ENCODE results near the gene HTD2. TPM values are rescaled to one million over a fixed set of nuclear protein-coding genes. Genes with fewer than 3 reads are reported as not detected.

HTD2 gene
- total and polyA plus RNA-seq, 2 donors (not counting 3 experiments of a cell fraction or from before 2014, with no cell fraction given): 8.2 to 10.3 TPM

DNA sequence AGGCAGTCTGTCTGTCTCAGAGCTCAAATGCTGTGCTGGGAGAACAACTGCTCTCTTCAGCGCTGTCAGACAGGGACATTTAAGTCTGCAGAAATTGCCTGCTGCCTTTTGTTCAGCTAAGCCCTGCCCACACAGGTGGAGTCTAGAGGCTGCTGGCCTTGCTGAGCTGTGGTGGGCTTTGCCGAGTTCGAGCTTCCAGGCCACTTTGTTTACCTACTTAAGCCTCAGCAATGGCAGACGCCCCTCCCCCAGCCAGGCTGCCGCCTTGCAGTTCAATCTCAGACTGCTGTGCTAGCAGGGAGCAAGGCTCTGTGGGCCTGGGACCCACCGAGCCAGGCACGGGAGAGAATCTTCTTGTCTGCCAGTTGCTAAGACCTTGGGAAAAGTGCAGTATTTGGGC, 25.3 kb upstream of the HTD2 start:
- ChIA-PET POLR2A (no interaction called here), CTCF (interaction anchor here (0.6 to 1.2 kb wide), 3 partner anchors 10 to 93 kb away, joined by 3 read pairs; partner anchors contain the start of genes HTD2 and RPP14)
- Histone ChIP-seq H3K9me1 (replicated peaks; ENCODE audit: control insufficient read depth, extremely low read depth, insufficient read depth, low read length) (no peaks in the 10 kb centered on the region), H3K9ac (replicated peaks; ENCODE audit: extremely low read depth, insufficient read depth, low read length) (no peak overlapping the region), H3K79me2 (ENCODE audit: control insufficient read depth, insufficient read depth, low read length) (no peaks in the 10 kb centered on the region), H3K4me3 (replicated peaks in 1 of 3; ENCODE audit: insufficient read depth in 1 of 3, low read depth in 1 of 3, low read length in 3 of 3) (no peak overlapping the region), H3K36me3 (ENCODE audit: control insufficient read depth in 2 of 2, extremely low read depth in 1 of 2, insufficient read depth in 2 of 2, low read length in 2 of 2) (peaks cover 0 to 4% of the 10 kb centered on the region in 2 experiments), H2AFZ (ENCODE audit: low read depth, low read length) (no peak overlapping the region), H4K20me1 (replicated peaks; ENCODE audit: control insufficient read depth, extremely low read depth, insufficient read depth, low read length) (no peaks in the 10 kb centered on the region), H3K9me3 (replicated peaks; ENCODE audit: control insufficient read depth, insufficient read depth, low read length) (no peaks in the 10 kb centered on the region), H3K27ac (ENCODE audit: insufficient read depth, low read depth, low read length) (no peak overlapping the region), H3K27me3 (ENCODE audit: control insufficient read depth in 2 of 2, insufficient read depth in 2 of 2, low read length in 2 of 2) (no peaks in the 10 kb centered on the region), H3K4me2 (ENCODE audit: insufficient read depth, low read length) (no peak overlapping the region), H3K4me1 (ENCODE audit: control insufficient read depth, extremely low read depth, insufficient read depth, low read length) (no peaks in the 10 kb centered on the region)
- no peak for DNase-seq (ENCODE audit: low read depth, low spot score)
- BruUV-seq (replicated peaks): no TSS peak
- TF ChIP-seq POLR2AphosphoS5 (IDR thresholded peaks at IDR 0.05; ENCODE audit: insufficient read depth, low read depth, low read length): no peak
- no peak for TF ChIP-seq JUN (IDR thresholded peaks at IDR 0.05; ENCODE audit: borderline replicate concordance, insufficient read depth, insufficient read length, low read depth)
- no peak for TF ChIP-seq GATA2 (IDR thresholded peaks at IDR 0.05; ENCODE audit: insufficient read depth, insufficient read length, low read depth, low read length)
- TF ChIP-seq, protein P1, sequence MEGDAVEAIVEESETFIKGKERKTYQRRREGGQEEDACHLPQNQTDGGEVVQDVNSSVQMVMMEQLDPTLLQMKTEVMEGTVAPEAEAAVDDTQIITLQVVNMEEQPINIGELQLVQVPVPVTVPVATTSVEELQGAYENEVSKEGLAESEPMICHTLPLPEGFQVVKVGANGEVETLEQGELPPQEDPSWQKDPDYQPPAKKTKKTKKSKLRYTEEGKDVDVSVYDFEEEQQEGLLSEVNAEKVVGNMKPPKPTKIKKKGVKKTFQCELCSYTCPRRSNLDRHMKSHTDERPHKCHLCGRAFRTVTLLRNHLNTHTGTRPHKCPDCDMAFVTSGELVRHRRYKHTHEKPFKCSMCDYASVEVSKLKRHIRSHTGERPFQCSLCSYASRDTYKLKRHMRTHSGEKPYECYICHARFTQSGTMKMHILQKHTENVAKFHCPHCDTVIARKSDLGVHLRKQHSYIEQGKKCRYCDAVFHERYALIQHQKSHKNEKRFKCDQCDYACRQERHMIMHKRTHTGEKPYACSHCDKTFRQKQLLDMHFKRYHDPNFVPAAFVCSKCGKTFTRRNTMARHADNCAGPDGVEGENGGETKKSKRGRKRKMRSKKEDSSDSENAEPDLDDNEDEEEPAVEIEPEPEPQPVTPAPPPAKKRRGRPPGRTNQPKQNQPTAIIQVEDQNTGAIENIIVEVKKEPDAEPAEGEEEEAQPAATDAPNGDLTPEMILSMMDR (IDR thresholded peaks at IDR 0.05; ENCODE audit: extremely low read depth in 1 of 2, insufficient read depth in 1 of 2, low read depth in 1 of 2, low read length in 2 of 2): no peak
- no peak for TF ChIP-seq EZH2 (IDR thresholded peaks at IDR 0.05; ENCODE audit: borderline replicate concordance, low read depth, low read length, severe bottlenecking)
- no peak for TF ChIP-seq MYC (IDR thresholded peaks at IDR 0.05; ENCODE audit: low read depth, low read length)
- TF ChIP-seq, protein P2, sequence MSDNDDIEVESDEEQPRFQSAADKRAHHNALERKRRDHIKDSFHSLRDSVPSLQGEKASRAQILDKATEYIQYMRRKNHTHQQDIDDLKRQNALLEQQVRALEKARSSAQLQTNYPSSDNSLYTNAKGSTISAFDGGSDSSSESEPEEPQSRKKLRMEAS (IDR thresholded peaks at IDR 0.05; ENCODE audit: insufficient read depth, insufficient read length): no peak
- TF ChIP-seq POLR2A (IDR thresholded peaks at IDR 0.05; ENCODE audit: low read depth, low read length): no peak
- TF ChIP-seq FOS (IDR thresholded peaks at IDR 0.05; ENCODE audit: borderline replicate concordance, insufficient read depth, low read length): no peak
- intact Hi-C loops (cut with micrococcal nuclease) (no loop called here), dilution Hi-C loops (cut with MboI; ENCODE audit: extremely low pct_ligation_motif_present, low sequenced_read_pairs) (no loop called here)
- no peak for FAIRE-seq

Data from endothelial cell of umbilical vein (primary cell).